IMR-90 (cell line): Measurements from ENCODE around the gene MEIOB. TPM values are rescaled to one million over a fixed set of nuclear protein-coding genes. Genes with fewer than 3 reads are reported as not detected.

Experiments used
- ATAC-seq: fragments of 200-7000 bp; cut with Tn5 transposase; 2 replicates; pipeline ENCODE4 v1.9.1; 2020; ENCODE audit warnings: low read depth, mild to moderate bottlenecking, moderate library complexity
- BruUV-seq: library from RNA; stranded (reverse); fragments of 400-500 nt; replicated peaks from 2 replicates; lab custom pipeline; 2021; lab: Mats Ljungman, UMichigan
- CTCF ChIA-PET: fragments of 300-600 bp; formaldehyde crosslinking; extraction: SDS; loops from one replicate; lab custom pipeline; 2021; ENCODE audit warnings: antibody characterized with exemption; lab: Yijun Ruan, JAX
- POLR2A ChIA-PET: fragments of 300-600 bp; sonication (Branson Sonifier 250); formaldehyde crosslinking; loops from one replicate; lab custom pipeline; 2022; ENCODE audit warnings: antibody characterized with exemption; ENCODE audit not compliant: unreplicated experiment; lab: Charles Lee
- DNase-seq: peaks from one replicate; pipeline ENCODE4 v3.0.0; 2013
- H2AFZ ChIP-seq: replicated peaks from 2 replicates; pipeline ENCODE3; 2013; ENCODE audit warnings: low read length, mild to moderate bottlenecking; ENCODE audit not compliant: poor library complexity
- H2AK5ac ChIP-seq: 2 replicates; pipeline ENCODE4 v1.6.1; 2013; ENCODE audit warnings: low read depth, low read length, inconsistent platforms
- H2AK9ac ChIP-seq: replicated peaks from 2 replicates; pipeline ENCODE3; 2013; ENCODE audit warnings: mild to moderate bottlenecking, low read depth, low read length, moderate library complexity; ENCODE audit not compliant: poor library complexity
- H2BK120ac ChIP-seq: 2 replicates; pipeline ENCODE4 v1.6.1; 2013; ENCODE audit warnings: low read depth, low read length, inconsistent platforms
- H2BK15ac ChIP-seq: 3 replicates; pipeline ENCODE4 v1.6.1; 2013; ENCODE audit warnings: low read depth, low read length, inconsistent platforms
- H2BK20ac ChIP-seq: 2 replicates; pipeline ENCODE4 v1.6.1; 2013; ENCODE audit warnings: low read depth, mild to moderate bottlenecking, inconsistent platforms, low read length, moderate library complexity
- H2BK5ac ChIP-seq: 2 replicates; pipeline ENCODE4 v1.6.1; 2013; ENCODE audit warnings: mild to moderate bottlenecking, low read depth, low read length, inconsistent platforms; ENCODE audit not compliant: poor library complexity, severe bottlenecking
- H3K14ac ChIP-seq: replicated peaks from 2 replicates; pipeline ENCODE4 v1.6.1; 2013; ENCODE audit warnings: low read depth, low read length, inconsistent platforms
- H3K18ac ChIP-seq: 2 replicates; pipeline ENCODE4 v1.6.1; 2013; ENCODE audit warnings: low read depth, low read length, control low read depth
- H3K23ac ChIP-seq: 2 replicates; pipeline ENCODE4 v1.6.1; 2013; ENCODE audit warnings: low read depth, low read length, inconsistent platforms
- H3K27ac ChIP-seq: 2 replicates; pipeline ENCODE4 v1.5.1; 2013; ENCODE audit warnings: mild to moderate bottlenecking, control low read depth, low read length; ENCODE audit not compliant: insufficient read depth
- H3K27me3 ChIP-seq: 2 replicates; pipeline ENCODE4 v1.6.1; 2013; ENCODE audit warnings: low read length; ENCODE audit not compliant: control insufficient read depth, insufficient read depth
- H3K36me3 ChIP-seq: 2 replicates; pipeline ENCODE4 v1.6.1; 2013; ENCODE audit warnings: low read length, mixed read lengths; ENCODE audit not compliant: control insufficient read depth, insufficient read depth
- H3K4ac ChIP-seq: 2 replicates; pipeline ENCODE4 v1.6.1; 2013; ENCODE audit warnings: low read depth, low read length, inconsistent platforms
- H3K4me1 ChIP-seq: 2 replicates; pipeline ENCODE4 v1.6.1; 2013; ENCODE audit warnings: low read length, mixed read lengths; ENCODE audit not compliant: control insufficient read depth, insufficient read depth
- H3K4me2 ChIP-seq: 2 replicates; pipeline ENCODE4 v1.6.1; 2013; ENCODE audit warnings: low read depth, mild to moderate bottlenecking, control low read depth, low read length, moderate library complexity
- H3K4me3 ChIP-seq: 2 replicates; pipeline ENCODE4 v1.5.1; 2013; ENCODE audit warnings: low read depth, mild to moderate bottlenecking, control low read depth, low read length, moderate library complexity; ENCODE audit not compliant: insufficient read depth
- H3K56ac ChIP-seq: 2 replicates; pipeline ENCODE4 v1.6.1; 2013; ENCODE audit warnings: low read length, inconsistent platforms; ENCODE audit not compliant: insufficient read depth; ENCODE audit errors: extremely low read depth
- H3K79me1 ChIP-seq, 2 experiments: 2 replicates each; pipeline ENCODE4 v1.6.1; 2013; ENCODE audit warnings: low read length in 2 of 2, inconsistent platforms in 1 of 2, low read depth in 1 of 2
- H3K9ac ChIP-seq: 2 replicates; pipeline ENCODE4 v1.6.1; 2013; ENCODE audit warnings: low read depth, low read length, control low read depth
- H3K9me1 ChIP-seq: 2 replicates; pipeline ENCODE4 v1.6.1; 2013; ENCODE audit warnings: low read length, inconsistent platforms; ENCODE audit not compliant: insufficient read depth
- H3K9me3 ChIP-seq: 2 replicates; pipeline ENCODE4 v1.6.1; 2013; ENCODE audit warnings: low read length; ENCODE audit not compliant: control insufficient read depth, insufficient read depth
- H4K20me1 ChIP-seq: 2 replicates; pipeline ENCODE4 v1.6.1; 2013; ENCODE audit warnings: low read length, inconsistent platforms; ENCODE audit not compliant: insufficient read depth
- H4K5ac ChIP-seq: 2 replicates; pipeline ENCODE4 v1.6.1; 2013; ENCODE audit warnings: mild to moderate bottlenecking, low read depth, low read length, control low read depth
- H4K8ac ChIP-seq, 2 experiments: 2 replicates each; pipeline ENCODE4 v1.6.1; 2013; ENCODE audit warnings: low read depth in 2 of 2, low read length in 2 of 2, control low read depth in 1 of 2, inconsistent platforms in 1 of 2
- H4K91ac ChIP-seq: 2 replicates; pipeline ENCODE4 v1.6.1; 2013; ENCODE audit warnings: low read depth, low read length, inconsistent platforms; ENCODE audit not compliant: insufficient read depth
- CEBPB ChIP-seq: IDR thresholded peaks from 2 replicates; pipeline ENCODE4 v1.6.1; 2012; ENCODE audit warnings: low read depth, low read length, improper control_type of control experiment
- CHD1 ChIP-seq: IDR thresholded peaks from 2 replicates; pipeline ENCODE4 v1.6.1; 2012; ENCODE audit warnings: low read depth, low read length, improper control_type of control experiment
- MAFK ChIP-seq: IDR thresholded peaks from 2 replicates; pipeline ENCODE4 v1.6.1; 2012; ENCODE audit warnings: low read depth, low read length, improper control_type of control experiment
- MAZ ChIP-seq: IDR thresholded peaks from 2 replicates; pipeline ENCODE4 v1.6.1; 2012; ENCODE audit warnings: low read depth, mild to moderate bottlenecking, low read length, improper control_type of control experiment, moderate library complexity, borderline replicate concordance
- MXI1 ChIP-seq: IDR thresholded peaks from 2 replicates; pipeline ENCODE4 v1.6.1; 2012; ENCODE audit warnings: low read depth, mild to moderate bottlenecking, low read length, moderate library complexity, borderline replicate concordance
- RCOR1 ChIP-seq: IDR thresholded peaks from 2 replicates; pipeline ENCODE4 v1.6.1; 2012; ENCODE audit warnings: mild to moderate bottlenecking, low read length, improper control_type of control experiment; ENCODE audit not compliant: insufficient replicate concordance
- WGBS, 2 experiments: methylation state at CpG; one replicate each; pipeline versions ENCODE4 v1.1.5 to v1.1.7; 2013; ENCODE audit warnings: missing lambda C conversion rate in 2 of 2; ENCODE audit not compliant: insufficient read length in 1 of 2; ENCODE audit errors: extremely low coverage in 2 of 2; 5-methylcytosine and 5-hydroxymethylcytosine counted together
- dilution Hi-C: fragments of 300-500 bp; cut with HindIII; formaldehyde crosslinking; loops from one replicate; pipeline ENCODE4 v1.14.3; 2018; ENCODE audit warnings: low sequenced_read_pairs; ENCODE audit not compliant: unreplicated experiment
- in situ Hi-C: fragments of 300-500 bp; cut with MboI; formaldehyde crosslinking; loops from 3 replicates; pipeline ENCODE4 v1.14.3; 2019; ENCODE audit warnings: low sequenced_read_pairs, inconsistent platforms, mixed read lengths
- intact Hi-C: fragments of 100-400 bp; cut with micrococcal nuclease; formaldehyde crosslinking; loops from 2 replicates; pipeline ENCODE4 v1.10.0; 2022
- polyA plus RNA-seq, 3 experiments: library from polyadenylated mRNA; depleted of rRNA; stranded (reverse); fragments of >200 nt; gene quantifications; 2 replicates each; pipeline ENCODE4 v1.2.3, GENCODE V29; 2012; ENCODE audit warnings: low replicate concordance in 1 of 3
- total RNA-seq: library from RNA; depleted of rRNA; stranded (reverse); fragments of >200 nt; gene quantifications from 2 replicates; pipeline ENCODE4 v1.2.3, GENCODE V29; 2012

Gene MEIOB
- total and polyA plus RNA-seq, 2 of the 4 experiments (the other 2 are of a cell fraction): 0.14 TPM; not detected in 1

DNA sequence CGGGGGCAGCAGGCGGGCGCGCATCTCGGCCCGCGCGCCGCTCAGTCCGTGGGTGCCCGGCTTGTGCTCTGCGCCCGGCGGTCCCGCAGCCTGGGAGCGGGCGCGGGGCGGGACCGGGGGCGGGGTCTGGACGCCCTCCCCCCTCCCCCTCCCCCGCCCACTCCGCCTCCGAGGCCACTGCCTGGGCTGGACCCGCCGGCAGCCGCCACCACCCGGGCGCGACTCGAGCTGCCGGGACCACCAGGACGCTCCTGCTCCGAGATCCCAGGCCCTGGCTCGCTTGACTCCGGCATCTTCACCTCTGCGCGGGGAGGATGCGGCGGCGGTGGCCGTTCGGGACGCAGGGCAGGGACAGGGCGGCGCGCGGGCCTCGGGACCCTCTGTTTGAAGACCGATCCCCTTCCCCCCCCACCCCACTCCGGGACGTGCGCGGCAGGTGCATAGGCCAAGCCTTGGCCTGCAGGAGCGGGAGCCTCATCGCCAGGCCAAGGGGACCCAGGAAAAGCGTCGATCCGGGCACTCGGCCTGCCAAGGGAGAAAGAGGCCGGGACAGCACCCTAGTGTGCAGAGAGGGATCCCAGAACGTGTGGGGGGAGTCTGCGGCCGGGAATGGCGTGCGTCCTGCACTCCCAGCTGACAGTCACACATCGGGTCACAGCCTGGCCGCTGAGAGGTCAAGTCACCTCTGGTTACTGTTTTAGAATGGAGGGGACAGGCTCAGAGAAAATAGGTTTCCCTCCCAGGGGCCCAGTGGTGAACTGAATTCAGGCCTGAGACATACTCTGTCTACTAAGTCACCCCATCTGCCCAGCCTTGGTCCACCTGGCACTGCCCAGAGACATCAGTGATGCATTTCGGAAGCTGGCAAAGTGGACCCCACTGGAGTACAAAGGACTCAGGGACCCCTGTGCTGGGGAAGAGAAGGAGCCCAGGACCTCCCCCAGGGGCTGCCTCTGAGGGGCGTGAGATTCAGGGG lies 46.7 kb upstream of the MEIOB start, which contains the start of gene HS3ST6:
Gene HS3ST6 (minus strand): TSS at position 65 of the 976 bp plus-strand sequence. CDS start 92 bp downstream, outside the sequence.
- Histone ChIP-seq H3K4me1 (no peaks in the 10 kb centered on the region), H4K5ac (no peak within 1 kb of the TSS), H3K27me3 (peaks cover 89% of the 10 kb centered on the region), H3K18ac (no peak within 1 kb of the TSS), H2AFZ (no peak within 1 kb of the TSS), H2BK20ac (no peak within 1 kb of the TSS), H4K8ac (no peak within 1 kb of the TSS), H2AK9ac (no peak within 1 kb of the TSS), H3K79me1 (no peaks in the 10 kb centered on the region), H2AK5ac (no peak within 1 kb of the TSS), H2BK120ac (no peak within 1 kb of the TSS), H3K14ac (no peak within 1 kb of the TSS), H3K36me3 (no peaks in the 10 kb centered on the region), H3K9ac (no peak within 1 kb of the TSS), H4K20me1 (no peaks in the 10 kb centered on the region), H3K9me1 (no peaks in the 10 kb centered on the region; the same call in 1 of the 2 replicates), H2BK5ac (no peak within 1 kb of the TSS), H3K4ac (no peak within 1 kb of the TSS), H3K4me2 (no peak within 1 kb of the TSS; the same call in 1 of the 2 replicates), H3K4me3 (no peak within 1 kb of the TSS), H2BK15ac (no peak within 1 kb of the TSS), H3K9me3 (no peaks in the 10 kb centered on the region; the same call in 1 of the 2 replicates), H3K56ac (no peak within 1 kb of the TSS), H4K91ac (no peak within 1 kb of the TSS), H3K23ac (no peak within 1 kb of the TSS), H3K27ac (no peak within 1 kb of the TSS)
- ChIA-PET POLR2A (no interaction called here), CTCF (no interaction called here)
- no peak for DNase-seq
- no TSS peak for BruUV-seq
- no peak for TF ChIP-seq MAZ
- no peak for TF ChIP-seq MAFK
- no peak for TF ChIP-seq RCOR1
- no peak for TF ChIP-seq MXI1
- TF ChIP-seq CEBPB: no peak
- TF ChIP-seq CHD1: no peak
- ATAC-seq: no peak
- 0% methylated on average over 12 of the region's 71 CpGs; no CpG with 5 or more reads in 1 of the 2 experiments for WGBS, 2 experiments
- intact Hi-C loops: no loop called here
- dilution Hi-C loops: no loop called here
- in situ Hi-C loops: no loop called here
